ENCODE measurements around the gene MPPED1.

DNA sequence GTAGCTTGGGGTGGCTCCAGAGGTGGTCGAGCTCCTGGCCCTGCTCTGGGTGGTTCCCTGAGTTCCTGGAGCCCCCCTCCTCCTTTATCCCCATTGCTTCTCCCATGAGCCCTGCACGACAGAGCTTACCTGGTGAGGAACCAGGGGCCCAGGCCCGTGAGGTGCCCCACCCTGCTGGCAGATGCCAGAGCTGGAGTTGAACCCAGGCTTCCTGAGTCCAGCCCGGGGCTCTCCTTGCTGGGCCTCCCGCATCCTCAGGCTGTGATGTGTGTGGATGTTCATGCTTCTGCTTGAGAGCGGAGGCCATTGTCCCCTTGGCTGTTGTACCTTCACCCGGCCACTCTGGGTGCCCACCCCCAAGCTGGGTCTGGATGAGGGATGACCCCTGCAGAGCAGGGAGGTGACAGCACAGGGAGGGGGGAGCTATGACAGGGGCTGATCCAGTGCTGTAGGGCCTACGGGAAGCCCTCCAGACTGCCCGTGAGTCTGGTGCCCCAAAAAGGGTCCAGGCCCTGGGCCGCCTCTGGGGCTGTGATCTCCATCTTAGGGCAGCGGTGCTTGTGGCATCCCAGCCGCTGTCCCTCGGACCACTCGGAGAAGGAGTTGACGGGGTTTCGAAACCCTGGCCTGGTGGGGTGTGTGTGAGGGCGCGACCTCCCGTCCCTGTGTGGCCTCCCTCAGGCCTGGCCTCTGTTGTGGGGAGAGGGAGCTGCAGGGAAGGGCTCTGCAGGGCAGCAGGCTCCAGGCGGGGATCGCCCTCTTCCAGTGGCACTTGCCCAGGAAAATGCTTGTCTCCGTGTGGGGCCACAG lies 14.4 kb downstream of the MPPED1 start:
- TF ChIP-seq, protein P1, sequence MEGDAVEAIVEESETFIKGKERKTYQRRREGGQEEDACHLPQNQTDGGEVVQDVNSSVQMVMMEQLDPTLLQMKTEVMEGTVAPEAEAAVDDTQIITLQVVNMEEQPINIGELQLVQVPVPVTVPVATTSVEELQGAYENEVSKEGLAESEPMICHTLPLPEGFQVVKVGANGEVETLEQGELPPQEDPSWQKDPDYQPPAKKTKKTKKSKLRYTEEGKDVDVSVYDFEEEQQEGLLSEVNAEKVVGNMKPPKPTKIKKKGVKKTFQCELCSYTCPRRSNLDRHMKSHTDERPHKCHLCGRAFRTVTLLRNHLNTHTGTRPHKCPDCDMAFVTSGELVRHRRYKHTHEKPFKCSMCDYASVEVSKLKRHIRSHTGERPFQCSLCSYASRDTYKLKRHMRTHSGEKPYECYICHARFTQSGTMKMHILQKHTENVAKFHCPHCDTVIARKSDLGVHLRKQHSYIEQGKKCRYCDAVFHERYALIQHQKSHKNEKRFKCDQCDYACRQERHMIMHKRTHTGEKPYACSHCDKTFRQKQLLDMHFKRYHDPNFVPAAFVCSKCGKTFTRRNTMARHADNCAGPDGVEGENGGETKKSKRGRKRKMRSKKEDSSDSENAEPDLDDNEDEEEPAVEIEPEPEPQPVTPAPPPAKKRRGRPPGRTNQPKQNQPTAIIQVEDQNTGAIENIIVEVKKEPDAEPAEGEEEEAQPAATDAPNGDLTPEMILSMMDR (conservative IDR thresholded peaks at IDR 0.05; ENCODE audit: low read length): no peak
- TF ChIP-seq EZH2phosphoT487 (IDR thresholded peaks at IDR 0.05; ENCODE audit: borderline replicate concordance): no peak

Measured in Loucy (cell line).